Measurements from ENCODE around the gene PANX2. TPM values are rescaled to one million over a fixed set of nuclear protein-coding genes. Genes with fewer than 3 reads are reported as not detected.

The PANX2 gene
- total RNA-seq, 1 donor from 2014 or later = 0.88 TPM

DNA sequence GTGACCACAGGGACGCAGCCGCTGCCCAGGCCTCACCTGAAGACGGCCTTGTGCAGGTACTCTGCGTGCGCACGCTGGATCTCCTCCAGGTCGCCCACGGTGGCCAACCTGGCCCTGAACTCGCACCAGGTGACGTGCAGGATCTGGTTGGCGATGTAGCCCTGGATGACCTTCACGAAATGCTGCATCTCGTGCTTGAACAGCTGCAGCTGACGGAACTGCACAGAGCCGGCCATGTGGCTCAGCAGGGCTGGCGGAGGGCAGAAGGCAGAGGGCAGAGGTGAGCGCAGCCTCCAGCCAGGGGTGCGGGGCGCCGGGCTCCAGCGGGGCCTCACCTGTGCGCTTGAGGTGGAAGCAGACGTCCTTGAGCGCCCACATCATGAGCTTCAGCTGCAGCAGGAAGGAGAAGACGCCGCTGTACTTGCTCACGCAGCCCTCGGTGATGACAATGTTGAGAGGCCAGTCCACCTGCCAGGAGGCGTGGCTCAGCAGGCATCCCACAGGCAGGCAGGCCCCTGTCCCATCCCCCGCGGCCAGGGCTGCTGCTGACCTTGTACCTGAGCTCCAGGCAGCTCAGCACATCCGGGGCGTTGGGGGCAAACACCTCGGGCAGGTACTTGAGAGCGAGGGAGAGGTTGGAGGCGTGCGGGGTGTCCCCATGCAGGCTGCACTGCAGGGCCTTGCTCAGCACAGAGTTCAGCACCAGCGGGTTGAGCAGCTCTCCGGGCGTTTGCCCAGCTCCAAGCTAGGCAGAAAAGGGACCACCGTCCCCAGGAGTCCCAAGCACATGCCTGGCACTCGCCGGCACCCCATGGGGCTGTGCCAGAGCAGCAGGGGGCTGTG lies 47.8 kb downstream of the PANX2 start:
- H3K4me3 ChIP-seq = no peak overlapping the region
- Mint-ChIP-seq H3K4me3 (no peak overlapping the region), H3K27me3 (ENCODE audit: insufficient read depth, low read depth) (peaks cover 6% of the 10 kb centered on the region), H3K36me3 (peaks cover 20% of the 10 kb centered on the region), H3K9me3 (no peaks in the 10 kb centered on the region), H3K27ac (no peak overlapping the region), H3K4me1 (no peaks in the 10 kb centered on the region)
- no peak for TF ChIP-seq EZH2 (IDR thresholded peaks at IDR 0.05)
- no peak for TF ChIP-seq EZH2phosphoT487 (IDR thresholded peaks at IDR 0.05)
- TF ChIP-seq, protein P1, sequence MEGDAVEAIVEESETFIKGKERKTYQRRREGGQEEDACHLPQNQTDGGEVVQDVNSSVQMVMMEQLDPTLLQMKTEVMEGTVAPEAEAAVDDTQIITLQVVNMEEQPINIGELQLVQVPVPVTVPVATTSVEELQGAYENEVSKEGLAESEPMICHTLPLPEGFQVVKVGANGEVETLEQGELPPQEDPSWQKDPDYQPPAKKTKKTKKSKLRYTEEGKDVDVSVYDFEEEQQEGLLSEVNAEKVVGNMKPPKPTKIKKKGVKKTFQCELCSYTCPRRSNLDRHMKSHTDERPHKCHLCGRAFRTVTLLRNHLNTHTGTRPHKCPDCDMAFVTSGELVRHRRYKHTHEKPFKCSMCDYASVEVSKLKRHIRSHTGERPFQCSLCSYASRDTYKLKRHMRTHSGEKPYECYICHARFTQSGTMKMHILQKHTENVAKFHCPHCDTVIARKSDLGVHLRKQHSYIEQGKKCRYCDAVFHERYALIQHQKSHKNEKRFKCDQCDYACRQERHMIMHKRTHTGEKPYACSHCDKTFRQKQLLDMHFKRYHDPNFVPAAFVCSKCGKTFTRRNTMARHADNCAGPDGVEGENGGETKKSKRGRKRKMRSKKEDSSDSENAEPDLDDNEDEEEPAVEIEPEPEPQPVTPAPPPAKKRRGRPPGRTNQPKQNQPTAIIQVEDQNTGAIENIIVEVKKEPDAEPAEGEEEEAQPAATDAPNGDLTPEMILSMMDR (IDR thresholded peaks at IDR 0.05) = no peak
- H3K9ac ChIP-seq = no peak overlapping the region
- H3K27me3 ChIP-seq = no peaks in the 10 kb centered on the region
- H4K20me1 ChIP-seq (ENCODE audit: low read depth) = no peaks in the 10 kb centered on the region
- H3K4me2 ChIP-seq = no peak overlapping the region
- no peaks in the 10 kb centered on the region for H3K36me3 ChIP-seq
- peaks cover 9% of the 10 kb centered on the region for H3K79me2 ChIP-seq (ENCODE audit: low read depth)
- no peaks in the 10 kb centered on the region for H3F3A ChIP-seq (ENCODE audit: low read depth)
- H3K27ac ChIP-seq = no peak overlapping the region
- no peaks in the 10 kb centered on the region for H3K9me3 ChIP-seq (ENCODE audit: low read depth)
- no peak overlapping the region for H2AFZ ChIP-seq (replicated peaks)
- no peak for DNase-seq (ENCODE audit: low spot score)
- H3K4me1 ChIP-seq = no peaks in the 10 kb centered on the region

DNA sequence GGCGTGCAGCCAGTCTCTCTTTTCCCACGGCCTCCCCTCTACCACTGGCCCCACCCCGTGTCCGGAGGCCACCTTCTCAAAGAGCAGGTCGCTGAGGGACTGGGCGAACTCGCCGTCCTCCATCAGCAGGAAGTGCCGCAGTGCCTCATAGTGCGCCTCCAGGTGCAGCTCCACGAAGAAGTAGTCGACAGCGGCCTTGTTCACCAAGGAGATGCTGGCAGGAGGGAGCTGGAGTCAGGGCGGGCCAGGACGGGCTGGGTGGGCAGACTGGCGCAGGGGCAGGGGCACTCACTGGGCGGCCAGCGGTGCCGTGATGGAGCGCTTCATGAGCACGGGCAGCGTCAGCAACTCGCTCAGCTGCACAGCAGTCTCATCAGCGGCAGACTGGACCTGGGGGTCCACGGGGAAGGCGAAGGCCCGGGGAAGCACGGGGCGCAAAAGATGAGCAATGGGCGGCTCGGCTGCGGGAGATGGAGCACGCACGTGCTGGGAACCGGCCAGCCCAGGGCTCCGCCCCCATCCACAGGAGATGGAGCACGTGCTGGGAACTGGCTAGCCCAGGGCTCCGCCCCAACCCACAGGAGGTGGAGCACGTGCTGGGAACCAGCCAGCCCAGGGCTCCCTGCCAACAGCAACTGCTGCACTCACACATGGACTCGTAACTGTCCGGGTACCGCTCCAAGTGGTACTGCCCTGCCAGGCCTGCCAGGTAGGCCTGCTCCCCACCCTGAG lies 48.6 kb downstream of the PANX2 start:
- H3F3A ChIP-seq (ENCODE audit: low read depth) = no peaks in the 10 kb centered on the region
- DNase-seq (ENCODE audit: low spot score) = no peak

DNA sequence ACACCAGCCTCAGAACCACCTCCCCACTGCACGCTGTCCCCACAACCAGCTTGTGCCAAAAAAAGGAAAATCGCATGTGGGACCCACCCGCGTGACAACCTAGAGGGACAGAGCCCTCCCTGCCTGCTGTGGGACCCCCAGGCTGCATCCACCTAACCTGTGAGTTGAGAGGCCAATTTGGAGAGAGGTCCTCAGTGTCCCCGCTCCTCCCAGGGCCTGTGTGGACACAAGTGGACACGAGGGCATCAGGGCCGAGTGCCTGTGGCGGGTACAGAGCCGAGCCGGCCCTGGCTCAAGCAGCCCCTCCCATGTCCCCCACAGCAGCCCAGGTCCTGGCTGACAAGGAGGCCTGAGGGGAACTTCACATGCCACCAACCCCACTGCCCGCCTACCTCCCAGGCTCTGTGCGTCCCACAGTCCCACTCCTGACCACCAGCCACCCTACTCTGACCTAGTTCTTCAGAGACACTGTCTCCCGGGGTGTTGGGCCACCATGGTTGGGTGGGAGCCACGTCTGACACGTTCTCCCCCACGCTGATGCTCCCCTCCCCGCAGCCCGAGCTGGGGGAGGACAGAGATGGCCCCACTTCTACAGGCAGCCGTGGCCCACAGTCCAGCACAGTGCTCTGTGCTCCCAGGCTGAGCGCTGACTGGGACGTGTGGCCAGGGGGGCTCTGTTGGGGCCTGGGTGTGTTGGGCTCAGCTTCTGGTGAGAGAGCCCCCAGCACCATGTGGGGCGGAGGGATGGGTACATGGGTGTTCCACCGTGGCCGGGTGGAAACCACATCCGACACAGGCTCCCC lies 49.5 kb downstream of the PANX2 start:
- TF ChIP-seq, protein P1 (IDR thresholded peaks at IDR 0.05) = no peak
- no peak for TF ChIP-seq EZH2 (IDR thresholded peaks at IDR 0.05)
- no peak for TF ChIP-seq EZH2phosphoT487 (IDR thresholded peaks at IDR 0.05)
- H2AFZ ChIP-seq (replicated peaks) = no peak overlapping the region
- no peak for DNase-seq (ENCODE audit: low spot score)
- H3K9ac ChIP-seq = no peak overlapping the region
- no peaks in the 10 kb centered on the region for H3K4me1 ChIP-seq
- H3K36me3 ChIP-seq = no peaks in the 10 kb centered on the region
- no peaks in the 10 kb centered on the region for H3K4me1 Mint-ChIP-seq
- H3K27ac ChIP-seq = no peak overlapping the region
- no peaks in the 10 kb centered on the region for H3K27me3 ChIP-seq
- no peaks in the 10 kb centered on the region for H3K9me3 ChIP-seq (ENCODE audit: low read depth)
- no peak overlapping the region for H3K27ac Mint-ChIP-seq
- H3F3A ChIP-seq (ENCODE audit: low read depth) = no peaks in the 10 kb centered on the region
- no peaks in the 10 kb centered on the region for H4K20me1 ChIP-seq (ENCODE audit: low read depth)
- H3K4me3 Mint-ChIP-seq = no peak overlapping the region
- no peaks in the 10 kb centered on the region for H3K9me3 Mint-ChIP-seq
- H3K79me2 ChIP-seq (ENCODE audit: low read depth) = no peaks in the 10 kb centered on the region
- peaks cover 8% of the 10 kb centered on the region for H3K27me3 Mint-ChIP-seq (ENCODE audit: insufficient read depth, low read depth)
- no peak overlapping the region for H3K4me3 ChIP-seq
- no peak overlapping the region for H3K4me2 ChIP-seq
- H3K36me3 Mint-ChIP-seq = peaks cover 10% of the 10 kb centered on the region

More for the DNA sequence above, 48.6 kb downstream of the PANX2 start:
- TF ChIP-seq, protein P1 (IDR thresholded peaks at IDR 0.05) = no peak
- TF ChIP-seq EZH2 (IDR thresholded peaks at IDR 0.05) (no peak), EZH2phosphoT487 (IDR thresholded peaks at IDR 0.05) (no peak)
- H3K9ac ChIP-seq = no peak overlapping the region
- H3K9me3 Mint-ChIP-seq = no peaks in the 10 kb centered on the region
- no peaks in the 10 kb centered on the region for H3K4me1 Mint-ChIP-seq
- peaks cover 2% of the 10 kb centered on the region for H3K79me2 ChIP-seq (ENCODE audit: low read depth)
- peaks cover 8% of the 10 kb centered on the region for H3K27me3 Mint-ChIP-seq (ENCODE audit: insufficient read depth, low read depth)
- peaks cover 15% of the 10 kb centered on the region for H3K36me3 Mint-ChIP-seq
- no peak overlapping the region for H3K27ac ChIP-seq
- H3K4me3 Mint-ChIP-seq = no peak overlapping the region
- H4K20me1 ChIP-seq (ENCODE audit: low read depth) = no peaks in the 10 kb centered on the region
- no peak overlapping the region for H3K27ac Mint-ChIP-seq
- no peaks in the 10 kb centered on the region for H3K4me1 ChIP-seq
- no peak overlapping the region for H2AFZ ChIP-seq (replicated peaks)
- no peak overlapping the region for H3K4me2 ChIP-seq
- H3K4me3 ChIP-seq = no peak overlapping the region
- no peaks in the 10 kb centered on the region for H3K9me3 ChIP-seq (ENCODE audit: low read depth)
- H3K27me3 ChIP-seq = no peaks in the 10 kb centered on the region
- no peaks in the 10 kb centered on the region for H3K36me3 ChIP-seq

All from neural progenitor cell (in vitro differentiated cells).